HepG2 (cell line): ENCODE results near the gene WWP2. TPM values are rescaled to one million over a fixed set of nuclear protein-coding genes. Genes with fewer than 3 reads are reported as not detected.
A peak's percentile ranks its signal among the peaks of the same experiment; 100 is the strongest.

Source experiments
- AHDC1 ChIP-seq: sonication (generic); formaldehyde crosslinking; IDR thresholded peaks from 2 replicates; pipeline ENCODE4 v1.5.1; 2020; ENCODE audit warnings: mild to moderate bottlenecking, missing genetic modification reagents, borderline replicate concordance
- EP300 ChIP-seq, 3 experiments: sonication (generic) in 1 of 3; formaldehyde crosslinking in 1 of 3; IDR thresholded peaks; 2 replicates each; pipeline versions ENCODE4 v1.5.1 to v1.6.1; 2011 to 2020; ENCODE audit warnings: low read depth in 2 of 3, low read length in 2 of 3, borderline replicate concordance in 1 of 3, improper control_type of control experiment in 1 of 3, mild to moderate bottlenecking in 1 of 3, missing genetic modification reagents in 1 of 3, moderate library complexity in 1 of 3
- FOXK2 ChIP-seq: fragments of 450-650 bp; IDR thresholded peaks from 2 replicates; pipeline ENCODE4 v1.6.1; 2016
- MEIS2 ChIP-seq: sonication (generic); formaldehyde crosslinking; IDR thresholded peaks from 2 replicates; pipeline ENCODE4 v1.9.0; 2021; ENCODE audit warnings: mild to moderate bottlenecking, missing genetic modification reagents
- PLSCR1 ChIP-seq: sonication (generic); formaldehyde crosslinking; IDR thresholded peaks from 2 replicates; pipeline ENCODE4 v1.5.0; 2020; ENCODE audit warnings: missing genetic modification reagents, mild to moderate bottlenecking, borderline replicate concordance
- SMC3 ChIP-seq: IDR thresholded peaks from 2 replicates; pipeline ENCODE4 v1.6.1; 2011; ENCODE audit warnings: low read length, improper control_type of control experiment
- TCF7L2 ChIP-seq: IDR thresholded peaks from 2 replicates; pipeline ENCODE4 v1.6.1; 2011; ENCODE audit warnings: mild to moderate bottlenecking, low read depth, low read length, moderate library complexity
- TEAD3 ChIP-seq: optimal IDR thresholded peaks from 2 replicates; pipeline ENCODE3; 2016; ENCODE audit warnings: borderline replicate concordance
- TSC22D2 ChIP-seq: sonication (generic); formaldehyde crosslinking; IDR thresholded peaks from 2 replicates; pipeline ENCODE4 v1.5.1; 2020; ENCODE audit warnings: missing genetic modification reagents, mild to moderate bottlenecking, borderline replicate concordance
- ZNF646 ChIP-seq: sonication (generic); formaldehyde crosslinking; IDR thresholded peaks from 2 replicates; pipeline ENCODE4 v1.9.0; 2021; ENCODE audit warnings: mild to moderate bottlenecking, missing genetic modification reagents
- polyA plus RNA-seq, 8 experiments: library from polyadenylated mRNA; depleted of rRNA in 3 of 8; stranded (reverse) in 7 of 8; unstranded in 1 of 8; fragments of >200 nt; fragmentation: Illumina TruSeq in 4 of 8; extraction: Trizol in 4 of 8; gene quantifications; 2 replicates each; pipeline versions ENCODE4 v1.2.1 to v1.2.3, GENCODE V29; 2011 to 2016; ENCODE audit warnings: low read depth in 4 of 8, missing spikeins in 1 of 8, mixed read lengths in 1 of 8; ENCODE audit not compliant: insufficient read depth in 1 of 8
- total RNA-seq, 5 experiments: library from RNA; depleted of rRNA; stranded (reverse); fragments of >200 nt; fragmentation: Illumina TruSeq; extraction: Trizol; gene quantifications; 2 replicates each; pipeline ENCODE4 v1.2.3, GENCODE V29; 2016; ENCODE audit warnings: low read depth in 1 of 5
- TF ChIP-seq, protein P1 (sequence below): sonication (generic); formaldehyde crosslinking; IDR thresholded peaks from 2 replicates; pipeline ENCODE4 v1.5.0; 2020; ENCODE audit warnings: mild to moderate bottlenecking, missing genetic modification reagents, borderline replicate concordance
- TF ChIP-seq, protein P2 (sequence below), 2 experiments: fragments of 450-650 bp in 1 of 2; sonication (generic) in 1 of 2; formaldehyde crosslinking; IDR thresholded peaks; 2 replicates each; pipeline versions ENCODE4 v1.5.0 to v1.8.0; 2020 to 2022; ENCODE audit warnings: mild to moderate bottlenecking in 1 of 2, missing genetic modification reagents in 1 of 2

The WWP2 gene
- total and polyA plus RNA-seq, 2 of the 13 experiments (the other 11 are each of a cell fraction or from before 2014, with no cell fraction given) = 11.4 to 28.2 TPM

- no peak for TF ChIP-seq ZNF646
- TF ChIP-seq, protein P1, sequence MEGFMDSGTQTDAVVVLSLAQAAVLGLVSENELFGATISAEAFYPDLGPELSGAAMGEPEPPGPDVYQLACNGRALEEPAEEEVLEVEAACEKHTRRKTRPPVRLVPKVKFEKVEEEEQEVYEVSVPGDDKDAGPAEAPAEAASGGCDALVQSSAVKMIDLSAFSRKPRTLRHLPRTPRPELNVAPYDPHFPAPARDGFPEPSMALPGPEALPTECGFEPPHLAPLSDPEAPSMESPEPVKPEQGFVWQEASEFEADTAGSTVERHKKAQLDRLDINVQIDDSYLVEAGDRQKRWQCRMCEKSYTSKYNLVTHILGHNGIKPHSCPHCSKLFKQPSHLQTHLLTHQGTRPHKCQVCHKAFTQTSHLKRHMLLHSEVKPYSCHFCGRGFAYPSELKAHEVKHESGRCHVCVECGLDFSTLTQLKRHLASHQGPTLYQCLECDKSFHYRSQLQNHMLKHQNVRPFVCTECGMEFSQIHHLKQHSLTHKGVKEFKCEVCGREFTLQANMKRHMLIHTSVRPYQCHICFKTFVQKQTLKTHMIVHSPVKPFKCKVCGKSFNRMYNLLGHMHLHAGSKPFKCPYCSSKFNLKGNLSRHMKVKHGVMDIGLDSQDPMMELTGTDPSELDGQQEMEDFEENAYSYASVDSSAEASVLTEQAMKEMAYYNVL (CRISPR knock-in tag) = no peak
- peak; percentile 35; the same call in 1 of the 2 replicates for TF ChIP-seq SMC3
- no peak for TF ChIP-seq TCF7L2
- no peak for TF ChIP-seq PLSCR1 (CRISPR knock-in tag)
- no peak for TF ChIP-seq AHDC1 (CRISPR knock-in tag)
- TF ChIP-seq TSC22D2 (CRISPR knock-in tag) = no peak
- no peak for TF ChIP-seq EP300 (IDR thresholded peaks at IDR 0.05; ENCODE audit: low read depth in 2 of 2, low read length in 2 of 2)
- TF ChIP-seq EP300 (CRISPR knock-in tag; IDR thresholded peaks at IDR 0.05; ENCODE audit: borderline replicate concordance) = no peak
- TF ChIP-seq, protein P2, sequence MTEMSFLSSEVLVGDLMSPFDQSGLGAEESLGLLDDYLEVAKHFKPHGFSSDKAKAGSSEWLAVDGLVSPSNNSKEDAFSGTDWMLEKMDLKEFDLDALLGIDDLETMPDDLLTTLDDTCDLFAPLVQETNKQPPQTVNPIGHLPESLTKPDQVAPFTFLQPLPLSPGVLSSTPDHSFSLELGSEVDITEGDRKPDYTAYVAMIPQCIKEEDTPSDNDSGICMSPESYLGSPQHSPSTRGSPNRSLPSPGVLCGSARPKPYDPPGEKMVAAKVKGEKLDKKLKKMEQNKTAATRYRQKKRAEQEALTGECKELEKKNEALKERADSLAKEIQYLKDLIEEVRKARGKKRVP (CRISPR knock-in tag; IDR thresholded peaks at IDR 0.05) = no peak
- peak; percentile 17 for TF ChIP-seq TEAD3 (CRISPR knock-in tag)
- TF ChIP-seq MEIS2 (CRISPR knock-in tag) = no peak
- no peak for TF ChIP-seq FOXK2
Observed at GRCh38 chr16:69937465-69937951, 175.4 kb downstream of the WWP2 start (continued).
